Osteoblast (primary cell): ENCODE data around the gene RER1. TPM values are rescaled to one million over a fixed set of nuclear protein-coding genes. Genes with fewer than 3 reads are reported as not detected.

Source experiments
- DNase-seq: peaks from one replicate; pipeline ENCODE4 v3.0.0; 2011; ENCODE audit warnings: low spot score, mixed read lengths; ENCODE audit not compliant: insufficient read length; ENCODE audit errors: missing footprints
- H2AFZ ChIP-seq: 2 replicates; pipeline ENCODE4 v1.6.0; 2011; ENCODE audit warnings: mild to moderate bottlenecking, low read length
- H3K27ac ChIP-seq: 2 replicates; pipeline ENCODE4 v1.5.1; 2011; ENCODE audit warnings: mild to moderate bottlenecking, low read depth, low read length, moderate library complexity
- H3K27me3 ChIP-seq: 2 replicates; pipeline ENCODE4 v1.6.0; 2012; ENCODE audit warnings: mild to moderate bottlenecking, control low read depth, inconsistent platforms, low read length, moderate library complexity; ENCODE audit not compliant: insufficient read depth
- H3K36me3 ChIP-seq: 2 replicates; pipeline ENCODE4 v1.5.1; 2011; ENCODE audit warnings: mild to moderate bottlenecking, low read length, control low read depth, moderate library complexity; ENCODE audit not compliant: insufficient read depth
- H3K4me1 ChIP-seq: 2 replicates; pipeline ENCODE4 v1.5.1; 2011; ENCODE audit warnings: mild to moderate bottlenecking, low read length, control low read depth, moderate library complexity; ENCODE audit not compliant: insufficient read depth
- H3K4me2 ChIP-seq: 2 replicates; pipeline ENCODE4 v1.6.0; 2011; ENCODE audit warnings: mild to moderate bottlenecking, low read length; ENCODE audit not compliant: insufficient read depth
- H3K4me3 ChIP-seq: fragments of 200-600 bp; sonication (generic); 3 replicates; pipeline ENCODE4 v1.5.1; 2012; ENCODE audit warnings: mild to moderate bottlenecking, low read length, inconsistent platforms; ENCODE audit not compliant: insufficient read depth
- H3K79me2 ChIP-seq: 2 replicates; pipeline ENCODE4 v1.6.0; 2012; ENCODE audit warnings: mild to moderate bottlenecking, low read length, control low read depth, inconsistent platforms; ENCODE audit not compliant: insufficient read depth
- H3K9me3 ChIP-seq: 2 replicates; pipeline ENCODE4 v1.5.1; 2011; ENCODE audit warnings: low read depth, low read length, control low read depth
- H4K20me1 ChIP-seq: 2 replicates; pipeline ENCODE4 v1.6.0; 2012; ENCODE audit warnings: mild to moderate bottlenecking, low read length, control low read depth; ENCODE audit not compliant: insufficient read depth
- CTCF ChIP-seq: IDR thresholded peaks from 2 replicates; pipeline ENCODE4 v1.5.1; 2011; ENCODE audit warnings: mild to moderate bottlenecking, low read depth, low read length, moderate library complexity; ENCODE audit errors: extremely low read depth
- total RNA-seq: library from RNA; depleted of rRNA; stranded (reverse); fragments of >200 nt; gene quantifications from 2 replicates; pipeline ENCODE4 v1.2.3, GENCODE V29; 2012

RER1 gene
- total RNA-seq, 1 donor, result 95.2 TPM

DNA sequence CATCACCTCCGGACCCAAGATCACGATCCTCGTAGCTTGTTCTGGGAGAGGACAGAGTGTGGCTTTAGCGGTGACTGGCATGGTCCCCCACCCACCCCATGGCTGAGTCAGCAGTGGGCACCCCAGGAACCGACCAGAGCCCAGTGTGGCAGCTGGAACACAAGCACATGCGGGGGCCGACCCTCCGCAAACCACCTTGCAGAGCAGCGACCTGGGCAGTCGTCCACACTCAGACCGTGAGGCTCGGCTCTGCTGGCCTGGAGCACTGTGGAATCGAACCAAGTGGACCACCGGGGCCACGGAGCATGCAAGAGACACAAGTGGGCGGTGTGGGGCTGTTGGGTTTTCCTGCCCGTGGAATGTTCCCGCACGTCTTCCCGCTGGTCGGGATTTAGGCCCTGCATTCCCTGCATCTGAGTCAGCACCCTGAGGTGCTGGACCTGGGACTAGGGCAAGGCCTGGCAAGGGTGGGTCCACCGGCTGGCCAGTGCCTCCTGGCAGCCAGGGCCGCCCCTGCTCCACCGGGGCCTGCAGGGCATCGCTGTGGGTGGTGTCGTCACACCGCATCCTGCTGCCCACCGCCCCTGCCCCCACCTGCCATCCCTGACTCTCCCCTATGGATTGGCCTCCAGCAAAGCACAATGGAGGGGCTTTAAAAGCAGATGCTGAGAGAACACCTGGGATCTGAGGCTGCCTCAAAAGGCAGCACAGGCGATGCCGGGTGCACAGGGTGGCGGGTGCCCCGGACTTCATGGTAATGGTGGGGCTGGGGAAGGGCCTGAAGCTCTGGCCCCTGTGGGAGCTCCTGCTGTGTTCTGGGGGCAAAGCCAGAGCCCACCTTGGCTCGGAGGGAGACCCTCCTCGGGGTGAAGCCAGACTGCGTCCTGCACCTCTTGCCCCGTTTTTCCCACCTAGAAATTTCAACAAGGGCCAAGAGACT, 18.8 kb upstream of the RER1 start:
- DNase-seq, result peak; percentile 75
- Histone ChIP-seq H3K79me2 (no peaks in the 10 kb centered on the region), H3K27me3 (no peaks in the 10 kb centered on the region), H3K36me3 (no peaks in the 10 kb centered on the region), H3K4me2 (no peak overlapping the region), H3K9me3 (no peaks in the 10 kb centered on the region), H3K27ac (no peak overlapping the region), H3K4me3 (no peak overlapping the region), H2AFZ (no peak overlapping the region), H3K4me1 (no peaks in the 10 kb centered on the region), H4K20me1 (no peaks in the 10 kb centered on the region)
- no peak for TF ChIP-seq CTCF

DNA sequence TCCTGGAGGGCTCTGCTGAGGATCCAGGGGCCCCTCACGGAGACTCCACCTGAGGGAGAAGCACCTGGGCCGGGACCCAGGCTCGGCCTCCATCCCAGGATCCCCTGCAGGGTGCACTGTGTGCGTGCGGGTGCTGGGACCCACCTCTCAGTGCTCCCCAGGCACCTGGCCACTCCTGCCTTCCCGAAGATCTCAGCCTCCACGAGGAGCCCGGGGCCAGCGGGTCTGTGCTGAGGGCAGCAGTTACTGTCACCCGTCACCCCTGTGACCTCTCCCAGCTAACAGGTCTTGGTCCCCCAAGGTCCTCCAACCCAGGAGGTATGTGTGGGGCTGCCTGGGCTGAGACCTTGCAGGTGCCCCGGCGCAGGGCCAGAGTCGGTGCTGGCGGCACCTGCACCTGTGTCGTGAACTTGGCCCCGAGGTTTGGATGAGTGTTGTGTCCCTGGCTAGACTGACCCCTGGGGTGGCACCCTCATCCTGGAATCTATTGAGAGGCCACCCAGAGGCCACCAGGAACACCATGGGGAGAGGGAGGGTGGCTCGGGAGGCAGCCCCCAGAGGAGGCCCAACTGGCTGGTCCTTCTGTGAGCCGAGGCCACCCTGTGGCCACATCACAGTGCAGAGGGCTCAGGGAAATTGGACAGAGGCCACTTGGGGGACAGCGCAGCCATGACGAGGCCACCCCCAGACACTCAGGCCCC, 17.9 kb upstream of the RER1 start:
- no peaks in the 10 kb centered on the region for H3K4me1 ChIP-seq
- TF ChIP-seq CTCF, result no peak
- H3K4me2 ChIP-seq, result no peak overlapping the region
- H3K79me2 ChIP-seq, result no peaks in the 10 kb centered on the region
- no peaks in the 10 kb centered on the region for H4K20me1 ChIP-seq
- no peak overlapping the region for H3K4me3 ChIP-seq
- H3K36me3 ChIP-seq, result no peaks in the 10 kb centered on the region
- H3K9me3 ChIP-seq, result no peaks in the 10 kb centered on the region
- H3K27ac ChIP-seq, result no peak overlapping the region
- peak; percentile 63 for DNase-seq
- H3K27me3 ChIP-seq, result no peaks in the 10 kb centered on the region
- H2AFZ ChIP-seq, result no peak overlapping the region

- Histone ChIP-seq H4K20me1 (no peaks in the 10 kb centered on the region), H3K27me3 (no peaks in the 10 kb centered on the region), H3K36me3 (no peaks in the 10 kb centered on the region), H2AFZ (no peak overlapping the region), H3K4me1 (no peaks in the 10 kb centered on the region), H3K4me3 (no peak overlapping the region), H3K4me2 (no peak overlapping the region), H3K27ac (no peak overlapping the region), H3K79me2 (no peaks in the 10 kb centered on the region), H3K9me3 (no peaks in the 10 kb centered on the region)
- TF ChIP-seq CTCF, result no peak
- DNase-seq, result peak; percentile 51
Observed at GRCh38 chr1:2374252-2375155, 17.1 kb upstream of the RER1 start.
